ENCODE data around the gene GRIK4. TPM values are rescaled to one million over a fixed set of nuclear protein-coding genes. Genes with fewer than 3 reads are reported as not detected.
A peak's percentile ranks its signal among the peaks of the same experiment; 100 is the strongest.

The GRIK4 gene
- total RNA-seq, 1 donor from 2014 or later, result 0.36 TPM

DNA sequence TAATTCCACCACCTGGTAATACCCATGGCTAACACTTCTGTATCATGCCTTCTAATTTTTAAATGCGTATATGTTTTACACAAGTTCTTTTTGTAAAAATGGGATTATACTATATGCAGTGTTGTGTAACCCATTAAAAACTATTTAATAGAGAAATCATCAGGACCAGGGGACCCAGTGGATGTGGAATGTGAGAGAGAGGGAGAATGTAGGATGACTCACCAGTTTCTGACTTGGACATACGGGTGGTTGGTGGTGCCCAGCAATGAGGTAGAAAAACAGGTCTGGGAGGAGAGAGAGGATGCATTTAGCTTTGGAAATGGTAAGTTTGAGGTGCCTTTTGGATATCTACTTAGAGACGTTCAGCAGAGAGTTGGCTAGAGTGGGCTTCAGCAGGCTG, 400.4 kb downstream of the GRIK4 start:
- Histone ChIP-seq H4K20me1 (ENCODE audit: low read depth) (no peaks in the 10 kb centered on the region), H3K27me3 (no peaks in the 10 kb centered on the region), H3K79me2 (ENCODE audit: low read depth) (no peaks in the 10 kb centered on the region), H3K4me2 (no peak overlapping the region), H3K27ac (no peak overlapping the region), H3K4me3 (no peak overlapping the region), H3K4me1 (no peaks in the 10 kb centered on the region), H3F3A (ENCODE audit: low read depth) (no peaks in the 10 kb centered on the region), H3K36me3 (no peaks in the 10 kb centered on the region), H2AFZ (replicated peaks) (no peak overlapping the region), H3K9ac (no peak overlapping the region), H3K9me3 (ENCODE audit: low read depth) (no peaks in the 10 kb centered on the region)
- TF ChIP-seq CTCF (IDR thresholded peaks at IDR 0.05), result no peak
- TF ChIP-seq EZH2 (IDR thresholded peaks at IDR 0.05), result no peak
- TF ChIP-seq EZH2phosphoT487 (IDR thresholded peaks at IDR 0.05), result no peak
- Mint-ChIP-seq H3K36me3 (no peaks in the 10 kb centered on the region), H3K27ac (no peak overlapping the region), H3K27me3 (ENCODE audit: insufficient read depth, low read depth) (peaks cover 5% of the 10 kb centered on the region), H3K9me3 (no peaks in the 10 kb centered on the region), H3K4me1 (peaks cover 21% of the 10 kb centered on the region), H3K4me3 (no peak overlapping the region)
- DNase-seq (ENCODE audit: low spot score), result no peak

- Histone ChIP-seq H3K9ac (no peak overlapping the region), H3K27me3 (no peaks in the 10 kb centered on the region), H3K4me3 (no peak overlapping the region), H3K4me1 (peaks cover 4% of the 10 kb centered on the region), H3K79me2 (ENCODE audit: low read depth) (no peaks in the 10 kb centered on the region), H3F3A (ENCODE audit: low read depth) (no peaks in the 10 kb centered on the region), H3K4me2 (no peak overlapping the region), H3K36me3 (no peaks in the 10 kb centered on the region), H4K20me1 (ENCODE audit: low read depth) (no peaks in the 10 kb centered on the region), H3K9me3 (ENCODE audit: low read depth) (no peaks in the 10 kb centered on the region), H2AFZ (replicated peaks) (no peak overlapping the region), H3K27ac (no peak overlapping the region)
- H3K27me3 Mint-ChIP-seq (ENCODE audit: insufficient read depth, low read depth), result peaks cover 7% of the 10 kb centered on the region
- no peak overlapping the region for H3K27ac Mint-ChIP-seq
- TF ChIP-seq EZH2 (IDR thresholded peaks at IDR 0.05), result no peak
- TF ChIP-seq CTCF (IDR thresholded peaks at IDR 0.05), result peak; percentile 48
- H3K4me3 Mint-ChIP-seq, result no peak overlapping the region
- H3K36me3 Mint-ChIP-seq, result no peaks in the 10 kb centered on the region
- H3K4me1 Mint-ChIP-seq, result peaks cover 25% of the 10 kb centered on the region
- DNase-seq (ENCODE audit: low spot score), result peak; percentile 52
- no peaks in the 10 kb centered on the region for H3K9me3 Mint-ChIP-seq
Observed at GRCh38 chr11:120912504-120912903, 401.0 kb downstream of the GRIK4 start.

DNA sequence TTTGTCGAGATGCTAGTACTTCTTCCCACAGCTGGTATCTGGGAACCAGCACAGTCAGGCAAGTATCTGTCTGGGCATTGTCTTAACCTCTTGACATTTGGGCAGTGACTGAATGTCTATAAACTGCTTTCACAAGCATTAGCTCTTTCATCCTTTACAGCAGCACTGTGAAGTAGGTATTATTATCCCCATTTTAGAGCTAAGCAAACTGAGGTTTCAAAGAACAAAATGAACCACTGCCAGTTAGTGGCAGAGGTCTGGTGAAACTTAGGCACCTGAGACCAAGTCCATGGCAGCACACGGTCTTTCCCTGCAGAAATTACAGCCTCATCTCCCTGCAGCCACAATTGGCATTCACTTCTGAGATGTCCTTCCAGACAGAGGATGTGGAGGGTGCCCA, 401.4 kb downstream of the GRIK4 start:
- H3K27ac ChIP-seq, result no peak overlapping the region

More for the DNA sequence above, 401.4 kb downstream of the GRIK4 start:
- TF ChIP-seq CTCF (IDR thresholded peaks at IDR 0.05) (no peak), EZH2phosphoT487 (IDR thresholded peaks at IDR 0.05) (no peak), EZH2 (IDR thresholded peaks at IDR 0.05) (no peak)
- no peak overlapping the region for H3K4me3 ChIP-seq
- no peaks in the 10 kb centered on the region for H3K27me3 ChIP-seq
- H3K9me3 ChIP-seq (ENCODE audit: low read depth), result no peaks in the 10 kb centered on the region
- H4K20me1 ChIP-seq (ENCODE audit: low read depth), result no peaks in the 10 kb centered on the region
- no peaks in the 10 kb centered on the region for H3K36me3 ChIP-seq
- Mint-ChIP-seq H3K4me3 (no peak overlapping the region), H3K27ac (no peak overlapping the region), H3K27me3 (ENCODE audit: insufficient read depth, low read depth) (peaks cover 7% of the 10 kb centered on the region), H3K4me1 (peaks cover 29% of the 10 kb centered on the region), H3K9me3 (no peaks in the 10 kb centered on the region), H3K36me3 (no peaks in the 10 kb centered on the region)
- H3K4me2 ChIP-seq, result no peak overlapping the region
- peaks cover 8% of the 10 kb centered on the region for H3K4me1 ChIP-seq
- H3K79me2 ChIP-seq (ENCODE audit: low read depth), result no peaks in the 10 kb centered on the region
- no peak for DNase-seq (ENCODE audit: low spot score)
- no peak overlapping the region for H3K9ac ChIP-seq
- no peak overlapping the region for H2AFZ ChIP-seq (replicated peaks)
- no peaks in the 10 kb centered on the region for H3F3A ChIP-seq (ENCODE audit: low read depth)
